OCI-LY1 (cell line): Measurements from ENCODE around the gene PRTFDC1.

Source experiments
- H2AFZ ChIP-seq: fragments of 200-600 bp; sonication (generic), shearing (Covaris generic); 2 replicates; pipeline ENCODE4 v1.6.0; 2014; ENCODE audit warnings: antibody characterized with exemption, mild to moderate bottlenecking, low read length
- H3F3A ChIP-seq: fragments of 200-600 bp; sonication (generic), shearing (Covaris generic); 2 replicates; pipeline ENCODE4 v1.6.0; 2014; ENCODE audit warnings: mild to moderate bottlenecking, antibody characterized with exemption, low read length, moderate library complexity; ENCODE audit not compliant: insufficient read depth
- H3K27ac ChIP-seq: fragments of 200-600 bp; sonication (generic); 2 replicates; pipeline ENCODE4 v1.5.1; 2014; ENCODE audit warnings: low read length, mixed run types, mild to moderate bottlenecking, low read depth; ENCODE audit not compliant: poor library complexity, severe bottlenecking
- H3K27me3 ChIP-seq: fragments of 200-600 bp; sonication (generic); 2 replicates; pipeline ENCODE4 v1.6.0; 2014; ENCODE audit warnings: antibody characterized with exemption, mild to moderate bottlenecking, low read length, moderate library complexity; ENCODE audit not compliant: insufficient read depth
- H3K36me3 ChIP-seq: fragments of 200-600 bp; sonication (generic); 2 replicates; pipeline ENCODE4 v1.6.1; 2014; ENCODE audit warnings: mild to moderate bottlenecking, antibody characterized with exemption, low read length, moderate library complexity, mixed read lengths; ENCODE audit not compliant: insufficient read depth
- H3K4me1 ChIP-seq: fragments of 200-600 bp; sonication (generic); 2 replicates; pipeline ENCODE4 v1.5.1; 2014; ENCODE audit warnings: mild to moderate bottlenecking, low read length, moderate library complexity; ENCODE audit not compliant: insufficient read depth, severe bottlenecking
- H3K4me2 ChIP-seq: fragments of 200-600 bp; sonication (generic), shearing (Covaris generic); 2 replicates; pipeline ENCODE4 v1.6.1; 2014; ENCODE audit warnings: low read length
- H3K4me3 ChIP-seq: fragments of 200-600 bp; sonication (generic); 2 replicates; pipeline ENCODE4 v1.5.1; 2014; ENCODE audit warnings: low read length, low read depth, mild to moderate bottlenecking, mixed read lengths; ENCODE audit not compliant: poor library complexity, severe bottlenecking
- H3K79me2 ChIP-seq: fragments of 200-600 bp; shearing (Covaris generic); 2 replicates; pipeline ENCODE4 v1.6.1; 2016; ENCODE audit warnings: mixed run types, low read length, mixed read lengths; ENCODE audit not compliant: insufficient read depth
- H3K9ac ChIP-seq: fragments of 200-600 bp; sonication (generic), shearing (Covaris generic); 2 replicates; pipeline ENCODE4 v1.6.1; 2014; ENCODE audit warnings: mild to moderate bottlenecking, low read length, mixed read lengths
- H3K9me2 ChIP-seq: fragments of 200-600 bp; sonication (generic), shearing (Covaris generic); 2 replicates; pipeline ENCODE4 v1.6.1; 2014; ENCODE audit warnings: low read depth, mild to moderate bottlenecking, low read length, mixed read lengths
- H3K9me3 ChIP-seq: fragments of 200-600 bp; shearing (Covaris generic); 2 replicates; pipeline ENCODE4 v1.6.1; 2014; ENCODE audit warnings: low read length, mixed read lengths
- H4K20me1 ChIP-seq: fragments of 200-600 bp; sonication (generic), shearing (Covaris generic); 2 replicates; pipeline ENCODE4 v1.6.0; 2016; ENCODE audit warnings: mild to moderate bottlenecking, low read length; ENCODE audit not compliant: insufficient read depth
- CTCF ChIP-seq: fragments of 200-600 bp; sonication (generic), shearing (Covaris generic); IDR thresholded peaks from 2 replicates; pipeline ENCODE4 v1.5.1; 2017; ENCODE audit warnings: mild to moderate bottlenecking, antibody characterized with exemption, low read length, moderate library complexity, mixed read lengths
- EZH2 ChIP-seq: fragments of 200-600 bp; sonication (generic), shearing (Covaris generic); IDR thresholded peaks from 2 replicates; pipeline ENCODE4 v1.8.0; 2017; ENCODE audit warnings: borderline replicate concordance, mixed run types, mild to moderate bottlenecking, antibody characterized with exemption, low read length, moderate library complexity, mixed read lengths

Gene PRTFDC1

GRCh38 chr10:24993237-24993958 lies 41.0 kb upstream of the PRTFDC1 start:
- Histone ChIP-seq H3K4me3 (no peak overlapping the region), H3K27ac (no peak overlapping the region), H4K20me1 (no peaks in the 10 kb centered on the region), H3K27me3 (no peaks in the 10 kb centered on the region), H3K36me3 (no peaks in the 10 kb centered on the region), H3K9me2 (no peaks in the 10 kb centered on the region), H3K4me1 (no peaks in the 10 kb centered on the region), H2AFZ (no peak overlapping the region), H3K9me3 (no peaks in the 10 kb centered on the region), H3K79me2 (no peaks in the 10 kb centered on the region), H3F3A (no peaks in the 10 kb centered on the region), H3K9ac (no peak overlapping the region), H3K4me2 (no peak overlapping the region)
- TF ChIP-seq EZH2 (no peak), CTCF (no peak)

DNA sequence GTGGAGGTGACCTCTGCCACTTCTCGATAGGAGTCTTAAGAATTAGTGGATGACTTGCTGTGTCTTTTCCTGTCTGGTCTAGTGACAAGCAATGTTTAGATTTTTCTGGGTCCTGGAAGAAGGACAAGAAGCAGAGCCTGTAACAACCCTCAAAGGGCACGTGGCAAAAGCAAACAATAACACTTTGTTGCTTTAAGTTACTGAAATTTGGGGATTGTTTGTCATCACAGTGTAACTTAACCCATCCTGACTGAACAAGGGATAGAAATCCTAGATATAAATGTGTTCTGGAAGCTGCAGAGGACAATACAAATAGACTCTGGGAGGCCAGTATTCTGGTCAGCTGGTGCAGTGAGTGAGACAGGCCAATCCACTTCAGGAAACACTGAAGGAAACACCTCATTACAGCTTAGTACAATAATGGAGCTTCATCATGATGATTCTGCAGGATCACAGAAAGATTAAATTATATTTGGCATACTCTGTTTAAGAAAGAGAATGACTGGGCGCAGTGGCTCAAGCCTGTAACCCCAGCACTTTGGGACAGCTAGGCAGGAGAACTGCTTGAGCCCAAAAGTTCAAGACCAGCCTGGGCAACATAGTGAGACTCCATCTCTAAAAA lies 40.2 kb upstream of the PRTFDC1 start:
- Histone ChIP-seq H3K4me2 (no peak overlapping the region), H3K9ac (no peak overlapping the region), H4K20me1 (no peaks in the 10 kb centered on the region), H3K4me3 (no peak overlapping the region), H3K4me1 (no peaks in the 10 kb centered on the region), H3K9me3 (no peaks in the 10 kb centered on the region), H3F3A (no peaks in the 10 kb centered on the region), H2AFZ (no peak overlapping the region), H3K27ac (no peak overlapping the region), H3K27me3 (no peaks in the 10 kb centered on the region), H3K79me2 (no peaks in the 10 kb centered on the region), H3K9me2 (no peaks in the 10 kb centered on the region), H3K36me3 (no peaks in the 10 kb centered on the region)
- TF ChIP-seq EZH2 (no peak), CTCF (no peak)

DNA sequence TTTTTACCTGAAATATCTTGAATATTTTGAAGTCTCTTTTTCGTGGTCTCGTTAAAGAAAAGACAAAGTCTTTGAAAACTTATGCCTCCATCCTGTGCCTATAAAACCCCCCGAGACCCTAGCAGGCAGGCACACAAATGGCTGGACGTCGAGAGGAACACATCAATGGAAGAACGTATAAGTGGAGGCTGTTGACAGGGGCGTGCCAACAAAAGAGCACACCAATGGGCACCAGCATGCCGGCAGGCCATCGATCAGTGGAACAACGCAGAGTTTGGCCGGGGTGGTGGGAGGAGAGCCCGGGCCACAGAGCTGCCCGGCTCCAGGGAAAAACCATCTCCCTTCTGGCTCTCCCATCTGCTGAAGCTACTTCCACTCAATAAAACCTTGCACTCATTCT lies 38.9 kb upstream of the PRTFDC1 start:
- H2AFZ ChIP-seq, result no peak overlapping the region
- H3K79me2 ChIP-seq, result no peaks in the 10 kb centered on the region
- no peaks in the 10 kb centered on the region for H4K20me1 ChIP-seq
- no peaks in the 10 kb centered on the region for H3K27me3 ChIP-seq
- no peak overlapping the region for H3K4me2 ChIP-seq
- H3K27ac ChIP-seq, result no peak overlapping the region
- no peak overlapping the region for H3K9ac ChIP-seq
- H3F3A ChIP-seq, result no peaks in the 10 kb centered on the region
- no peaks in the 10 kb centered on the region for H3K36me3 ChIP-seq
- H3K9me3 ChIP-seq, result no peaks in the 10 kb centered on the region
- no peak overlapping the region for H3K4me3 ChIP-seq
- H3K4me1 ChIP-seq, result no peaks in the 10 kb centered on the region
- no peaks in the 10 kb centered on the region for H3K9me2 ChIP-seq
- TF ChIP-seq CTCF, result no peak
